Raji (cell line): Measurements from ENCODE around the gene GHRH.

Experiments used
- POLR2A ChIP-seq: IDR thresholded peaks from 2 replicates; pipeline ENCODE4 v1.6.1; 2011; ENCODE audit warnings: low read depth, low read length, control low read depth; ENCODE audit not compliant: insufficient read depth

The GHRH gene

DNA sequence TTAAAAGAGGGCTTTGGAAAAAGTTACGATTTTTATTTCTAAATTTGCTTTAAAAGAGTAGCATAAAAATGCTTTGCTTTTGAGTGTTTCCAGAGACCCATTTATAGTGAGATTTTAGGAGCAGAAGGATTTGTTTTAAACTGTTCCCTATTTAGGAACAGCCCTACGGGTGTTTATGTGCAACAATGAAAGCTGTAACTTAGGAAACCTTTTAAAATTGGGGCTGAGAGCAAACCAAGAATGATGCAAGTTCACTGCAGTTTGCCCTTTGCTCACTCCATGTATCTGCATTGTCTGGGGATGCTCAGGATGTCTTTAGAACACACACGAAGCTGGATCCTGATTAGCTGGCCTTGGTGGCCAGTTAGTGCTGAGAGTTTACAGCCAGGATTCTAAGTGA is 40.9 kb downstream of the GHRH start:
- TF ChIP-seq POLR2A, result no peak

DNA sequence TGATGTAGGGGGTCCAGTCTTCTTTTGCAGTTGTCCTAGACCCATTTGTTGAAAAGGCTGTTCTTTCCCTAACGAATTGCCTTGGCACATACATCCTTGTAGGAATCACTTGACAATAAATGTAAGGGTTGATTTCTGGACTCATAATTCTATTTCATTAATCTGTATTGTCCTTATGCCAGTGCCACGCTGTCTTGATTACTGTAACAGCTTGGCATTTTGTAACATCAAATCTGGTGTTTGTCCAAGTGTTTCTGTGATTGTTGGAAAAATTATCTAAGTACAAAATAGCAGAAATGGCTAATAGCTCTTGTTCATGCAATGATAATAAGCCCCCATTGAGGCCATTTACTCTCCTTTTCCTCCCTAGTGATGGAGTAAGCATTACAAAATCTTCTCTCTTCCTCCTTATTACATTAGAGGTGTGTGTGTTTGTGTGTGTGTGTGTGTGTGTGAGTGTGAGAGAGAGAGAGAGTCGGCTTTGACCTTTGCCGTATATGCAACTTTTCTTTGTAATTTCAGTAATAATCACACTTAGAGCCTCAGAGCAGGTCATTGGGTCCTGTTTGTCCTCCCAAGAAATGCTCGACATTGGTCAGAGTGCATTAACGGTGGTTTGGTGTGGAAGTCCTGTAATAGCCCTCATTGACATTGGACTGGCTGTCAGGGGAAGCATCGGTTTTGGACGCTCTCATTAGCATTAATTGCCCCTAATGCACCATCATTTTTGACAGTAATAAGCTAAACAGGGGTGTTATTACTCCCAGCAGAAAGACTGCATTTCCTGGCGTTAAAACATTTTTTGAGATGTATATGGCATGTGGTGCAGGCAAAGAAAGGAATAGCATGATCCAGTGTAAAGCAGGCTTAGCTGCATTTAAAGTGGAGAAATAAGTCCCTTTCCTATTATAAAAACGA is 41.6 kb downstream of the GHRH start:
- TF ChIP-seq POLR2A, result no peak

DNA sequence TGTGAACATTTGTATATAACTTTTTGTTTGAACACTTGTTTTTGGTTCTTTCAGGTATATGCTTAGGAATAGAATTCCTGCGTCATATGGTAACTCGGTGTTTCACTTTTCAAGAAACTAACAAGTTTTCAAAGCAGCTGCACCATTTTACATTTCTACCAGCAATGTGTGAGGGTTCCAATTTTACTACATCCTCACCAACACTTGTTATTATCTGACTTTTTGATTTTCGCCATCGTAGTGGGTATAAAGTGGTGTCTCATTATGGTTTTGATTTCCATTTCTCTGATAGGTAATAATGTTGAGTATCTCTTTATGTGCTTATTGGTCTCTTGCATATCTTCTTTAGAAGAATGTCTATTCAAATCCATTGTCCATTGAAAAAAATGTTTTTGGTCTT is 42.6 kb downstream of the GHRH start:
- TF ChIP-seq POLR2A, result no peak

DNA sequence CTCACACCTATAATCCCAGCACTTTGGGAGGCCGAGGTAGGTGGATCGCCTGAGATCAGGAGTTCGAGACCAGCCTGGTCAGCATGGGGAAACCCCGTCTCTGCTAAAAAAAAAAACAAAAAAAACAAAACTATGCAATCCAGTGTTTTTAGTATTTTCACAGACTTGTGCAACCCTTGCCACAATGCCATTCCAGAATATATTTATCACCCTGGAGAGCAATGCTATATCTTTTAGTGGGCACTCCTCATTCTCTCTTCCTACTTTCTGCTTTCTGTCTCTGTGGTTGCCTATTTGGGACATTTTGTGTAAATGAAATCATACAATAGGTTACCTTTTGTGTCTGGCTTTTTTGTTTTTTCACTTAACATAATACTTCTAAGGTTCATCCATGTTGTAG is 43.2 kb downstream of the GHRH start:
- no peak for TF ChIP-seq POLR2A

DNA sequence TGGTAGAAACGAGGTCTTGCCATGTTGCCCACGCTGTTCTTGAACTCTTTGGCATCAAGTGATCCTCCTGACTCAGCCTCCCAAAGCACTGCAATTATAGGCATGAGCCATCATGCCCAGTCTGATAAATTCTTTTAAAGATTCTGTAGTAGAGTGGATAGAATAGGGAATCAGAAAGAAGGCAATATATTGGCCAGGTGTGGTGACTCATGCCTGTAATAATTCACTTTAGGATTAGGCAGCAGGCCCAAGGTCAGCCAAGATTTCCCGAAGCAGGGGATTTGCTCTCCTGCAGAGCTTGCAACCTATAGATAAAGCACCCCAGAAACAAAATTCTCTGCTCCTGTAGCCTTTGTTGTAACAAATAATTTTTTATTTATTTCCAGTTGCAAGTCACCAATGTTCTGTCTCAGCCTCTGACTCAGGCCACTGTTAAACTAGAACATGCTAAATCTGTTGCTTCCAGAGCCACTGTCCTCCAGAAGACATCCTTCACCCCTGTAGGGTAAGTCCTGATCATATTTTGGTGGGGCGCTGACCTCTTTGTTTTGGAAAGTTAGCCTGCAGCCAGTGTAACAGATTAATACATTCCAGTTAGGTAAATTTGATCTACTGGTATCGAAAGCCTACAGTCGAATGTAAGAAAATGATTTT is 51.8 kb downstream of the GHRH start:
- no peak for TF ChIP-seq POLR2A

DNA sequence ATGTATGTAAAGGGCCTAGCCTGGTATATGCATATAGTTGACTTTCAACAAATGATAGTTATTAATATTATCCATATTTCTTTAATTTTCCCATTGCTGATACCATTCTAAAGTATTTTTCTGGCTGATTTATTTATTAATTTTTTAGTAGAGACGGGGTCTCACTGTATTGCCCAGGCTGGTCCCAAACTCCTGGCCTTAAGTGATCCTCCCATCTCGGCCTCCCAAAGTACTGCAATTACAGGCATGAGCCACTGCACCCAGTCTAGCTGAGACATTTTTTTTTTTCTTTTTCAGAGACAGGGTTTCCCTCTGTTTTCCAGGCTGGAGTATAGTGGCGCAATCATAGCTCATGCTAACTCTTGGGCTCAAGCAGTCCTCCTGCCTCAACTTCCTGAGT is 52.4 kb downstream of the GHRH start:
- TF ChIP-seq POLR2A, result no peak

DNA sequence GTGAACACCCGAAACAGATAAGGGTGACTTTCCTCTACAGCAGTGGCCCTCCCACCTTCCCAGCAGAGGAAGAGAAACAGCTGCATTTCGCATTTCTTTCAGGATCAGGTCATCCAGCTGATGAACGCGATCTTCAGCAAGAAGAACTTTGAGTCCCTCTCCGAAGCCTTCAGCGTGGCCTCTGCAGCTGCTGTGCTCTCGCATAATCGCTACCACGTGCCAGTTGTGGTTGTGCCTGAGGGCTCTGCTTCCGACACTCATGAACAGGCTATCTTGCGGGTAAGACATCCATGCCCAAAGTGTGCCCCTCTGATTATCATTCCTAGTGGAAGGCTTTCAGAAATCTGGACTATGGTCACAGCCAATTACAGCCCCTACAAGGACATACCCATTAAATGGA is 54.4 kb downstream of the GHRH start:
- no peak for TF ChIP-seq POLR2A

DNA sequence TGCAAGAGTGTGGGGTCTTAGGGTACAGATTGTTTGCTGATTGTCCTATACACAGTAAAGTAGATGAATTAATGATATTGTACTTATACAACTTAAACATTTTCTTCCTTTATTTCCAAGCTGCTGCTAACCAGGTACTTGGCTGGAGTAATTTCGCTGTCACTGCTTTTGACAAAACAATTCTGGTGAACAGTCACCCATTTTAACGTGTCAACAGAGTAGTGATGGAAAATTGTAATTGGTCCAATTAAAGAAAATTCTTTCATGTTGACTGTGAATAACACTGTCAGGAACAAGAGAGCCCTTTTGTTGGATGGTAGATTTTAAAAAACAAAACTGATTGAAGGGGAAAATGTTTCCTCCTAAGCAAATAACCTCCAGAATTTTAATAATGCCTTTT is 55.8 kb downstream of the GHRH start:
- no peak for TF ChIP-seq POLR2A

DNA sequence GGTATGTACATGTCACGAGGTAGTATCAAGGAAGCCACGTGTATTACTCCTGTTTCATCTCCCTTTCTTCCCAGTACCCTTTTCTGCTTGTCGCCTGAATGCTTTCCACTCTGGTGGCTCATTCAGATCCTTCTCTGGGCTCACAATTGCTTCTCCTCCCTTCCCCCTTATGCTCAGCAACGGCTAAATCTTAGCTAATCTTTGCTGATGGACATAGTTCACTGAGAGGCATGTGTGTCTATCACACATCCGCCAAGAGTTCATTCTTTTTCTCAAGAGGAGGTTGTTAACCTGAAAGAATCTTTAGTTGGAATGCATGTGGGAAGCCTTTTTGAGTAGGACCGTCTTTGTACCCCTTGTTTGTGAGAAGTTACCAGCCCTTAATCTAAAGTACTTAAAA is 56.5 kb downstream of the GHRH start:
- no peak for TF ChIP-seq POLR2A

DNA sequence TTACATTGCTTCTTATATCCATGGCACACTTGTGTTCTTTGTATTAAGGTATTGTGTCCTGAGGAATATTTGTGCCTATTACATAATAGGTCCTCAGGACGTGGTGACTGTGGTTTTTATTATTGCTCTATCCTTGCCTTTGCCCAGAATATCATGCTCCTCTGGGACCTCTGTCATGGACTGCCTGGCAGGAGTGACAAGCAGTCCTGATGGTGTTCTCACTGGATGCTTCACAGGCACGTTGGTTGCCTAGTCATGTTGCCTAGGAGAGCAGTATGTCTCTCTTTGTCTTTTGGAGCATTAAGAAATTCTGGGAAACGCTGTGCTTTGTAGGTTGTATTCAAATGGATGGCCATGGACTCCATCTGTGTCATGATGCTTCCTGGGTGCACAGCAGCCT is 57.6 kb downstream of the GHRH start:
- TF ChIP-seq POLR2A, result no peak

DNA sequence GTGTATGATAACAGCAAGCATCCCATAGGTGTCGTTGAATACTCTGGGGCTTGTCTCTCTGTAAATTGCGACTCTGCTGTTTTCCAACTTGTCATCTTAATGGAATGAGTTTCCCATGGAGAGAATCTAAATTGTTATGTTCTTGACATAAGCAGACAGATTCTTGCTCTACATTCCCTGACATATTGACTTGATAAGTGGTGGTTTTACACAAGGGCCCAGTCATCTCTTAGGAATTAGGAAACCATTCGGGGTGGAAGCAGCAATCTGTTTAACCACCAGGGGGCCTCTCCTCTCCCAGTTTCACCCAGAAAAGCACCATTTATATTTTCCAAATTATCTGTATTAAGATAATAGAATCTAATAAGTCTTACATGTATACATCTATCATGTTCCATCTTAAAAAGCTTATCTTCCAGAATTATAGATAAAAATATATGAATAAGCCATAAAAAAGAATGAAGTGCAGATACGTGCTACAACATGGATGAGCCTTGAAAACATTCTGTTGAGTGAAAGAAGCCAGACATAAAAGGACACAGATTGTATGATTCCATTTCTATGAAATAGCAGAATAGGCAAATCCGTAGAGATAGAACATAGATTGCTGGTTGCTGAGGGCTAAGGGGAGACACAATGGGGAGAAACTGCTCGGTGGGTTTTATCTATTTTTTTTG is 59.2 kb downstream of the GHRH start:
- no peak for TF ChIP-seq POLR2A

DNA sequence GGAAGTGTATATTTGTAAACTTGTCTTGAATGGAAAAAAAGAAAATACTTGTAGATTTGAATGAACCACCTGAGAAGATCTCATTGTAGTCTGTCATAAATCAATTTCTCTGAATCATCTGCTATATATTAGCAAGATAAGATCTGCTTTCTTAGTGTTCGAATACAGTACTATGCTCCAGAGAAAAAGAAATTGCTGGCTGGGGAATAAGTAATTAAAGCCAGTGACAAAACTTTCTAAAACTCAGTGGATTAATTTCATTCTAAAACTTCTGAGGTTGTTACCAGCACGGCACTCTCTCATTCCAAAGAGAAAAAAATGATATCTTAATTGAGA is 59.8 kb downstream of the GHRH start:
- no peak for TF ChIP-seq POLR2A
